Prostate gland (tissue), 2 donors: Measurements from ENCODE around the gene MRPL11.

Experiments used
- POLR2AphosphoS5 ChIP-seq: sonication (generic); formaldehyde crosslinking; IDR thresholded peaks from one replicate; pipeline ENCODE4 v1.6.1; 2017; ENCODE audit warnings: antibody characterized with exemption
- TF ChIP-seq, protein P1 (sequence below), 4 experiments: fragments of 200-600 bp in 2 of 4; fragments of 450-650 bp in 2 of 4; sonication (generic) in 2 of 4; IDR thresholded peaks; 1 replicate in 3 of 4; 2 replicates in 1 of 4; pipeline ENCODE4 v1.5.1; 2016 to 2019; ENCODE audit warnings: antibody characterized with exemption in 4 of 4, mild to moderate bottlenecking in 2 of 4, moderate library complexity in 2 of 4

DNA sequence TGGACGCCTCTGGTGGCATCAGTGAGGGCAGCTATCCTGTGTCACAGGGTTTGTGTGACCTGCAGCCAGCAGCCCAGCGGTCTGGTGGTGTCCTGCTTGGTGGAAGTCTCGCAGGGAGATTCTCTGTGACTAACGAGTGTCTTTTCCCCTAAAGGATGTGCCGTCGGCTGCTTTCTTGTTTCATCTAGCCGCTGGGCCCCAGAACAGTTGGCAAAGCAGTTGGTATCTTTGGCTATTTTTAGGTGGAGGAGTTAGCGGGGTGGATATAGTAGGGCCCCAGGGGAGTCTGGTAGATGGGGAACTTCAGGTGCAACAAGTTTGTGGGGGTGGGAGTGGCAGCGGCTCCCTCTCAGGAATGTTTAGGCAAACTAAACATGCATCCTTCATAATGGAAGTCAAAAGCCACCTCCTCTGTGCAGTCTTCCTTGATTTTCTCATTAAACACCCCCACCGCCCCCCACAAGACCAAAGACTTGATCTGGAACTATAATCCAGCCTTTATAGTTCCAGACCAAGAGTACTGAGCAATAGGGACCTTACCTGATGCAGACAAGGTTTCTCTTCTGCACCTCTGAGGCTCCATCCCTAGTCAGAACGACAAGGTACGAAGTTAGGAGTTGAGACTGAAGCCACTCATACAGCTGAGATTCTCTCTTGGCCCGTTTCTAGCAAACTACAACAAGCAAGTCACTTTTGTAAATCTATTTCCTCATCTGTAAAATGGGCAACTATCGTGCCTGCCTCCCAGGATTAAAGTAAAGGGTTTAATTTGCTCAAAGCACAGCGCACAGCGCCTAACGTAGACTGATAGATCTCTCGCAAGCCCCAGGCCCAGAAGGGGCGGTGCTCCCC, 27.0 kb upstream of the MRPL11 start:
- no peak for TF ChIP-seq POLR2AphosphoS5
- TF ChIP-seq, protein P1, sequence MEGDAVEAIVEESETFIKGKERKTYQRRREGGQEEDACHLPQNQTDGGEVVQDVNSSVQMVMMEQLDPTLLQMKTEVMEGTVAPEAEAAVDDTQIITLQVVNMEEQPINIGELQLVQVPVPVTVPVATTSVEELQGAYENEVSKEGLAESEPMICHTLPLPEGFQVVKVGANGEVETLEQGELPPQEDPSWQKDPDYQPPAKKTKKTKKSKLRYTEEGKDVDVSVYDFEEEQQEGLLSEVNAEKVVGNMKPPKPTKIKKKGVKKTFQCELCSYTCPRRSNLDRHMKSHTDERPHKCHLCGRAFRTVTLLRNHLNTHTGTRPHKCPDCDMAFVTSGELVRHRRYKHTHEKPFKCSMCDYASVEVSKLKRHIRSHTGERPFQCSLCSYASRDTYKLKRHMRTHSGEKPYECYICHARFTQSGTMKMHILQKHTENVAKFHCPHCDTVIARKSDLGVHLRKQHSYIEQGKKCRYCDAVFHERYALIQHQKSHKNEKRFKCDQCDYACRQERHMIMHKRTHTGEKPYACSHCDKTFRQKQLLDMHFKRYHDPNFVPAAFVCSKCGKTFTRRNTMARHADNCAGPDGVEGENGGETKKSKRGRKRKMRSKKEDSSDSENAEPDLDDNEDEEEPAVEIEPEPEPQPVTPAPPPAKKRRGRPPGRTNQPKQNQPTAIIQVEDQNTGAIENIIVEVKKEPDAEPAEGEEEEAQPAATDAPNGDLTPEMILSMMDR (IDR thresholded peaks at IDR 0.05) = no peak
